GM12891 (cell line): Measurements from ENCODE around the gene CCDC34.

Source experiments
- POLR2A ChIP-seq: IDR thresholded peaks from 2 replicates; pipeline ENCODE4 v1.6.1; 2011; ENCODE audit warnings: low read depth, low read length, control low read depth
- POLR2AphosphoS5 ChIP-seq: IDR thresholded peaks from 2 replicates; pipeline ENCODE4 v1.6.1; 2011; ENCODE audit warnings: low read depth, low read length, control low read depth

DNA sequence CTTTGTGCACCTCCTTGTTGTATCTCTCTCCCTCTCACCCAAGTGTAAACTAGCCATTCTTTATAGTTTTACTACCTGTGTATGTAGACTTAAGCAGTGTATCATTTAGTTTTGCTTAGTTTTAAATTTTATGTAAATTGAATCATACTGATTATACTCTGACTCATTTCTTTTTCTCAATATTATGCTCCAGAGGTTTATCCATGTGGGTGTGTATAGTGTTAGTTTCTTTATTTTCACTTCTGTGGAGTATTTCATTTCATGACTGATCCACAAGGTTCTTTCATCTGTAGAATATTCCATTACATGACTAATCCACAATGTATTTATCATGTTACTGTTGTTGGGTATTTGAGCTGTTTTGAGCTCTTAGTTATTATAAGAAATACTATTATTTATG, 62.0 kb downstream of the CCDC34 start:
- no peak for TF ChIP-seq POLR2AphosphoS5
- TF ChIP-seq POLR2A, result no peak
